Non-pigmented ciliary epithelial cell (primary cell): Measurements from ENCODE around the gene HHIPL1.
"Not testable (repeated sequence)": the region's sequence is repeated elsewhere in the genome, so short reads cannot be mapped to it uniquely, and the experiment has no call there.

ENCODE experiments used
- DNase-seq: peaks from one replicate; pipeline ENCODE4 v3.0.0-alpha.2; 2010; ENCODE audit warnings: low read depth

Gene HHIPL1

GRCh38 chr14:99635116-99635515 is 9.8 kb upstream of the HHIPL1 start:
- no peak for DNase-seq

GRCh38 chr14:99636487-99636886 is 8.4 kb upstream of the HHIPL1 start:
- no peak for DNase-seq

GRCh38 chr14:99637624-99638023 is 7.3 kb upstream of the HHIPL1 start:
- no peak for DNase-seq

- DNase-seq, result not testable (repeated sequence)
Measured at GRCh38 chr14:99642771-99643170, 2.2 kb upstream of the HHIPL1 start.

GRCh38 chr14:99643343-99643742 is 1.6 kb upstream of the HHIPL1 start:
- DNase-seq, result no peak

- no peak for DNase-seq
Measured at GRCh38 chr14:99644035-99644587, 818 bp upstream of the HHIPL1 start.

- no peak for DNase-seq
Measured at GRCh38 chr14:99645545-99646505, 896 bp downstream of the HHIPL1 start.

GRCh38 chr14:99647411-99647810 is 2.5 kb downstream of the HHIPL1 start:
- DNase-seq, result no peak

- DNase-seq, result no peak
Measured at GRCh38 chr14:99648027-99648784, 3.3 kb downstream of the HHIPL1 start.

- no peak for DNase-seq
Measured at GRCh38 chr14:99649219-99649618, 4.3 kb downstream of the HHIPL1 start.

- no peak for DNase-seq
Measured at GRCh38 chr14:99649643-99650042, 4.7 kb downstream of the HHIPL1 start.

GRCh38 chr14:99650189-99650588 is 5.3 kb downstream of the HHIPL1 start:
- DNase-seq, result no peak

GRCh38 chr14:99651953-99652746 is 7.2 kb downstream of the HHIPL1 start:
- DNase-seq, result no peak

GRCh38 chr14:99654235-99654985 is 9.5 kb downstream of the HHIPL1 start:
- no peak for DNase-seq

- DNase-seq, result no peak
Measured at GRCh38 chr14:99655521-99655920, 10.6 kb downstream of the HHIPL1 start.

- no peak for DNase-seq
Measured at GRCh38 chr14:99656171-99656570, 11.2 kb downstream of the HHIPL1 start.

- DNase-seq, result no peak
Measured at GRCh38 chr14:99657645-99658155, 12.8 kb downstream of the HHIPL1 start.

- no peak for DNase-seq
Measured at GRCh38 chr14:99658218-99658845, 13.4 kb downstream of the HHIPL1 start.

GRCh38 chr14:99659333-99659741 is 14.4 kb downstream of the HHIPL1 start:
- no peak for DNase-seq

- no peak for DNase-seq
Measured at GRCh38 chr14:99660006-99660566, 15.2 kb downstream of the HHIPL1 start.
